GM21528 (cell line): ENCODE data around the gene SERPINA10.

Experiments
- ATAC-seq: cut with Tn5 transposase; IDR thresholded peaks from one replicate; pipeline ENCODE4 v1.9.1; 2021; ENCODE audit warnings: mild to moderate bottlenecking, moderate library complexity; ENCODE audit not compliant: unreplicated experiment, low FRiP score

SERPINA10 gene, protein sequence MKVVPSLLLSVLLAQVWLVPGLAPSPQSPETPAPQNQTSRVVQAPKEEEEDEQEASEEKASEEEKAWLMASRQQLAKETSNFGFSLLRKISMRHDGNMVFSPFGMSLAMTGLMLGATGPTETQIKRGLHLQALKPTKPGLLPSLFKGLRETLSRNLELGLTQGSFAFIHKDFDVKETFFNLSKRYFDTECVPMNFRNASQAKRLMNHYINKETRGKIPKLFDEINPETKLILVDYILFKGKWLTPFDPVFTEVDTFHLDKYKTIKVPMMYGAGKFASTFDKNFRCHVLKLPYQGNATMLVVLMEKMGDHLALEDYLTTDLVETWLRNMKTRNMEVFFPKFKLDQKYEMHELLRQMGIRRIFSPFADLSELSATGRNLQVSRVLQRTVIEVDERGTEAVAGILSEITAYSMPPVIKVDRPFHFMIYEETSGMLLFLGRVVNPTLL

DNA sequence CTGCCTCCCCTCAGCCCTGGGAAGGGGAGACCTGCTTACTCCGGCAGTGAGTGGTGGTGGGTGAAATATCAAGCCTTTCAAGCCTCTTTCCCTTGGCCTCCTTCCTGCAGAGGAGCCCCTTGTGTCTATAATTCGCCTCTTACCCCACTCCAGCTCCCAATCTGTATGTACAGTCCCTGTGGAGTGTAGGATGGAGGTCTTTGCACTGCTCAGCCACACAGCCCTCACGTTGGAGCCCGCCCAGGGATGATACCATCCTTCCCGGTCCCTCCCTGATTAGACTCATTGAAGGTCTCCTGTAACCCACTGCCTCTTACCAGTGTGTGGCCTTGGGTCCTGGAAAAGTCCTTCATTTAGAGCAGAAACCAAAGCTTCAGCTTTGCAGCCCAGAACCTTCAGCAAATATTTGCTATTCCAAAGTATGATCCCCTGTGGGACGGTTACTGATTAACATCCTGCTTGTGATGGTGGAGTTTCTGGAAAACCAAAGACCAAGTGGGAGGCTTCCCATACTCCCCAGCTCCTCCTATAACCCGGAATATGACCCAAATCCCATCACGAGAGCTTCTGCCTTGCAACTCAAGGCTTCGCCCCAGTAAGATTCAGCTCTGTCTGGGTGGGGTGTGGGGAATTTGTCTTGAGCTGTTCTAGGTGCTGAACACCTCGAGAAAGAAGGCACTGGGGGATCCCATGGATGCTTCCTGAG lies at the start of gene SERPINA10:
TSS of gene SERPINA10 (minus strand) at position 397 of the 706 bp plus-strand sequence. CDS start 2,675 bp downstream, outside the sequence.
- ATAC-seq = no peak

GRCh38 chr14:94342334-94342934 lies 49.4 kb upstream of the SERPINA10 start:
- ATAC-seq = no peak

- no peak for ATAC-seq
Measured at GRCh38 chr14:94341656-94342333, 48.7 kb upstream of the SERPINA10 start.

GRCh38 chr14:94340533-94340932 lies 47.5 kb upstream of the SERPINA10 start:
- ATAC-seq = no peak

GRCh38 chr14:94338023-94338422 lies 45.0 kb upstream of the SERPINA10 start:
- ATAC-seq = no peak

DNA sequence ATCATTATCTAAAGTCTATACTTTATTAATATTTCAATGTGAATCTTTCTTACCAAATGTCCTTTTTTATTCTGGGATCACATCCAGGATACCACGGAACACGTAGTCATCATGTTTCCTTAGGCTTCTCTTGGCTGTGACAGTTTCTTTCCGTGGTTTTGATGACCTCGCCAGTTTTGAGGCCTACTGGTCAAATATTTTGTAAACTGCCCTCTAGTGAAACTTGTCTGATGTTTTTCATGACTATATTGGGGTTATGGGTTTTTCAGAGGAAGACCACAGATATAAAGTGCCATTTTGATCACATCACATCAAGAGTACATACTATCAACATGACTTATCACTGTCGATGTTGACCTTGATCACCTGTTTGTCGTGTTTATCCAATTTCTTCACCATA lies 44.2 kb upstream of the SERPINA10 start:
- no peak for ATAC-seq

- no peak for ATAC-seq
Measured at GRCh38 chr14:94334872-94335271, 41.8 kb upstream of the SERPINA10 start.

GRCh38 chr14:94332587-94332986 lies 39.5 kb upstream of the SERPINA10 start:
- ATAC-seq = no peak

DNA sequence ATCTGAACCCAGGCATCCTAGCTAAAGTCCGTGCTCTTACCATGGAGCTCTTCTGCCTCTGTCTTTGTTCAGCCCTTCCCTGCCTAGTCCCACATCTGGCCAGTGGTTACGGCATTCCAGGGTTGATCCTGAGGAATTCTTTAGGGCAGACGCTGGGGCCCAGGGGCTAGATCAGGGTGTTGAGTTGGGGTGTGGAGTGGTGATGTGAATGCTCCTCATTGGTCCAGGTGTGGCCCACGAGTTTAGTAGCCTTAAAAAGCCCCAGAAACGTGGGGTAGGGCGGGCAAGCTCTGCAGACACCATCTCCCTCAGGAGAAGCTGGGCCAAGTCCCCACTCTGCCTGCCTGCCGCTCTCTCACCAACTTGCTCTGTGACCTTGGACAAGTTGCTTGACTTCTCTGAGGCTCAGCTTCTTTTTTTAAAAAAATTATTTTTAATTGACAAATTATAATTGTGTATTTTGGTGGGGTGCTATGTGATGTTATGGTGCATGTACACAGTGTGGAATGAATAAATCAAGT lies 39.1 kb upstream of the SERPINA10 start:
- ATAC-seq = no peak

DNA sequence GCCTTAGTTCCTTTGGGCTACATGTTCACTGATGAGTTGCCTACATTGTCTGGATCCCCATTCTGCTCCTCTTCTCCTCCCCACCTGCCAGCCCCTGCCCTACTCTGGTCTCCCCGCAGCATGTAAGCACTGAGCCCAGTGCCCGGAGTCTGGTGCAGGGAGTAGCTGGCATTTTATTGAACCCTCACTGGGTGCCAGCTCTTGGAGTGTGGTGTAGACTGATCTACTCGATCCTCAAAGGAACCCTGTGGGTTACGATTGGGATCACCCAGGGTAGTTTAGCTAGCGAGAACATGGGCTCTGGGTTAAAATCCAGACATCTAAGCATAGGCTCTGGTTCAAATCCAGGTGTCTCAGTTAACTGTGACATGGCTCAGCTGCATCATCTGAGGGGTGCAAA lies 38.4 kb upstream of the SERPINA10 start:
- ATAC-seq = no peak

DNA sequence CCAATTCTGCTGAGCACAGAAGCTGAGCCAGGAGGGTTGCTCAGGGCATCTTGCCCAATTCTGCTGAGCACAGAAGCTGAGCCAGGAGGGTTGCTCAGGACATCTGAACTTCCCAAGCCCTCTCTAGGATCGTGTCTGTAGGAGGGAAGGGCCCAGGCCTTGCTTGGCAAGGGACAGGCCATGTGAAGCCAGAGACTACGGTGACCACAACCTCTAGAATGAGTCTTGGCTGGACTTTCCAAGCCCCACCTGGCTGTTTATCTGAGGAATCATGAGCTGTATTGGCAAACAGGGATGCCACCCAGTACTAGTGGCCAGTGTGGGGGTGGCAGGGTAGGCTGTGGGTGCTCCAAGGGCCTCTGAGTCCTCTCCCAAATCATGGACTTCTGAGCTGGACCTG lies 37.8 kb upstream of the SERPINA10 start:
- no peak for ATAC-seq

DNA sequence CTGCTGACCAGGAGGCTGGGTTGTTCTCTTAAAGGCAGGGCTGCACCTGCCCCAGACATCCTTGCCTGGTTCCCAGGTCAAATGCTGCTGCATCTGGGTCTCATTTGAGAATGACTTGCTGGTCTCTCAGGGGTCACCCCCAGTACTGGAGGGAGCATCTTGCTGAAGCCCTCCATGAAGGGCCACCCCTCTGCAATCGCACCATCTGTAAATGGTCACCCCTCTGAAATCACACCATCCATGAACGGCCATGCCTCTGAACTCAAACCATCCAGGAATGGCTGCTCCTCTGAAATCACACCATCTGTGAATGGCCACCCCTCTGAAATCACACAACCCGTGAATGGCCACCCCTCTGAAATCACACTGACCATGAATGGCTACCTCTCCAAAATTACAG lies 37.4 kb upstream of the SERPINA10 start:
- ATAC-seq = no peak

DNA sequence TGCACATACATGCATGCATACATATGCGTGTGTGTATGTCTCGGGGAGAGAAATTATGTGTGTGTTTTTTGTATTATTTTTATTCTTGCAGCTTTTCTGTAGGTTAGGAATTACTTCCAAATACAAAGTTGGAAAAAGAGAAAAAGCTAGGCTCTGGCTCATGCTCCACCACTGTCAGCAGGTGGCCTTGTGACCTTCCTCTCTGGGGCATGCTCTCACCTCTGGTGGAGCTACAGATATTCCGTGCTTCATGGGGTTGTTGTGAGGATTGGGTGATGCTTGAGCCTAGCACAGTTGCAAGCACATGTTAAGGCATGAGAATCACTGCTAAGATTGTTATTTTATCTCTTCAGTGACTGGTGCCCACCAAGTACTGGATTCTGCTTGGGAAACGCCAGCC lies 36.8 kb upstream of the SERPINA10 start:
- ATAC-seq = no peak

DNA sequence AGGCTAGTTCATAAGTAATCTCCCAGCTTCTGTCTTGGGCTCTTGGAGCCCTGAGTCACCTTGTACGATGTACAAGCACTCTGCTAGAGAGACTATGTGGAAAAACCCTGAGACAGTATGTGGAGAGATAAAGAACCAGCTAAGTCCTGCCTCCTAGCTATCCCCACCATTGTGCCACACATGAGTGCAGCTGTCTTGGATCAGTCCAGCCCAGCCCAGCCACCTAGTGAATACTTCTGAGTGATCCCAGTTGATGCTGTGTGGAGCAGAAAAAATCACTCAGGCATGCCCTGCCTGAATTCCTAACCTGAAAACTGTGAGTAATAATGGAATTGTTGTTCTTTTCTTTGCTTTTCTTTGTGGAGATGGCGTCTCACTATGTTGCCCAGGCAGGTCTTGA lies 35.1 kb upstream of the SERPINA10 start:
- no peak for ATAC-seq

GRCh38 chr14:94322648-94323570 lies 29.8 kb upstream of the SERPINA10 start, which contains the start of gene SERPINA6:
TSS of gene SERPINA6 (minus strand) at chr14:94323336. CDS start at chr14:94314648, 8,688 bp downstream.
- no peak for ATAC-seq

- ATAC-seq = no peak
Measured at GRCh38 chr14:94321421-94322271, 28.6 kb upstream of the SERPINA10 start.

DNA sequence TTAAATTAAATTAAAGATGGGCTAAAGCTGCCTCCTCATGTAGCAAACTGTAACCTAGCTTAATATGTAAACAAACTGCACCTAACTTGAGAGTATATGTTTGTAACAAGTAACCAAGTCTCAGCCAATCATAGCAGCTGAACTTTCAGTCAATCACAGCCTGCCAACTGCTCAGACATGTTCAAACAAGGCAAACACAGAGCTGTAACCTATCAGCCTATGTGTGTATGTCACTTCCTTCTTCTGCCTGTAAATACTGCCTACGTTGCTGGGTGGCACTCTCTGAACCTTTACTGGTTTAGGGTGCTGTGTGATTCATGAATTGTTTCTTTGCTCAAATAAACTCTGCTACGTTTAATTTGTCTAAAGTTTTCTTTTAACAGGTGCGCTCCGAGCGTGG lies 27.2 kb upstream of the SERPINA10 start:
- ATAC-seq = no peak

DNA sequence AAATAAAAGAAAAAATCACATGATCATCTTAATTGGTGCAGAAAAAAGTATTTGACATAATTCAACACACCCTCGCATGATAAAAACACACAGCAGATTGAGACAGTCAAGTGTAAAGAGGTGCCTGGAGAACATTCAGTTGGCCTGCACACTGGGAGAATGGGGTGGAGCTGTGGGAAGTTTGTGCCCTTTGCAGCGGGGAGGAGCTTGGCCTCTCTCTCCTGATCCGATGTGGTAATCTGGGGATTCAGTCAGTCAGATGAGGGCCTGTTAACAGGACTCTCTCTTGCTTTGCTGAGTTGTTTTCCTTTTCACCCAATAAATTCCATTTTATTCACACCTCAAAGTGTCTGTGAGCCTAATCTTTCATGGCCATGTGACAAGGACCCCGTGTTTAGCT lies 24.2 kb upstream of the SERPINA10 start:
- no peak for ATAC-seq

- no peak for ATAC-seq
Measured at GRCh38 chr14:94316692-94317091, 23.6 kb upstream of the SERPINA10 start.
